K562 (cell line): Measurements from ENCODE around the gene SOS1. TPM values are rescaled to one million over a fixed set of nuclear protein-coding genes. Genes with fewer than 3 reads are reported as not detected.

Experiments
- CHD7 ChIP-seq: fragments of 200-600 bp; sonication (generic); IDR thresholded peaks from one replicate; pipeline ENCODE4 v1.6.1; 2012; ENCODE audit warnings: mild to moderate bottlenecking, low read depth, low read length, inconsistent platforms
- NR2C2 ChIP-seq, 2 experiments: fragments of 200-800 bp in 1 of 2; sonication (Bioruptor generic) in 1 of 2; sonication (generic) in 1 of 2; formaldehyde crosslinking in 1 of 2; IDR thresholded peaks; 2 replicates each; pipeline versions ENCODE4 v1.6.1 to v1.8.0; 2016 to 2022; ENCODE audit warnings: mild to moderate bottlenecking in 1 of 2, missing compliant biosample characterization in 1 of 2, missing genetic modification characterization in 1 of 2, missing genetic modification reagents in 1 of 2
- polyA plus RNA-seq, 8 experiments: library from polyadenylated mRNA; depleted of rRNA in 4 of 8; stranded (reverse) in 5 of 8; unstranded in 3 of 8; fragments of >200 nt; fragmentation: Nextera tagmentation in 2 of 8; fragmentation: Illumina TruSeq in 1 of 8; extraction: Ambion mirVana in 2 of 8; extraction: Trizol in 1 of 8; gene quantifications; 2 replicates each; pipeline versions ENCODE4 v1.2.1 to v1.2.3, GENCODE V29; 2011 to 2014; ENCODE audit warnings: inconsistent platforms in 1 of 8, missing spikeins in 1 of 8
- total RNA-seq, 7 experiments: library from RNA; depleted of rRNA in 6 of 7; stranded (reverse); fragments of >200 nt in 6 of 7; fragmentation: Illumina TruSeq in 2 of 7; extraction: Trizol in 2 of 7; gene quantifications; 2 replicates each; pipeline versions ENCODE4 v1.2.1 to v1.2.3, GENCODE V29; 2011 to 2021; ENCODE audit warnings: low replicate concordance in 1 of 7

The SOS1 gene
- total and polyA plus RNA-seq, 9 of the 15 experiments (the other 6 are each of a cell fraction or from before 2014, with no cell fraction given), result 2.5 to 27.1 (median 16.3) TPM

- TF ChIP-seq CHD7, result no peak
- TF ChIP-seq NR2C2 (CRISPR knock-in tag; IDR thresholded peaks at IDR 0.05), result no peak
- no peak for TF ChIP-seq NR2C2 (tag; IDR thresholded peaks at IDR 0.05)
These were observed 145.8 kb downstream of the SOS1 start (continued) for GRCh38 chr2:38975042-38975441.
